NOMO-1 treated with dmso at 0.1 percent for 144 hours (cell line): ENCODE results near the gene SRD5A1.
"Not testable (repeated sequence)": the region's sequence is repeated elsewhere in the genome, so short reads cannot be mapped to it uniquely, and the experiment has no call there.

Experiments used
- DNase-seq: peaks from one replicate; lab custom pipeline; 2025; ENCODE audit not compliant: unreplicated experiment; lab: John Stamatoyannopoulos, UW

The SRD5A1 gene

GRCh38 chr5:6638236-6638635 lies 5.0 kb downstream of the SRD5A1 start:
- peak; percentile 86 for DNase-seq

- DNase-seq = no peak
Observed at GRCh38 chr5:6642655-6643054, 9.4 kb downstream of the SRD5A1 start.

GRCh38 chr5:6644794-6645241 lies 11.6 kb downstream of the SRD5A1 start:
- no peak for DNase-seq

GRCh38 chr5:6645571-6646362 lies 12.5 kb downstream of the SRD5A1 start:
- DNase-seq = peak; percentile 98

GRCh38 chr5:6649186-6649585 lies 15.9 kb downstream of the SRD5A1 start:
- no peak for DNase-seq

GRCh38 chr5:6649681-6650080 lies 16.4 kb downstream of the SRD5A1 start:
- no peak for DNase-seq

- no peak for DNase-seq
Observed at GRCh38 chr5:6652025-6652424, 18.8 kb downstream of the SRD5A1 start.

GRCh38 chr5:6655432-6655831 lies 22.2 kb downstream of the SRD5A1 start:
- DNase-seq = no peak

- no peak for DNase-seq
Observed at GRCh38 chr5:6656680-6657079, 23.4 kb downstream of the SRD5A1 start.

GRCh38 chr5:6659941-6660684 lies 26.9 kb downstream of the SRD5A1 start:
- DNase-seq = no peak

GRCh38 chr5:6660688-6661087 lies 27.4 kb downstream of the SRD5A1 start:
- DNase-seq = no peak

GRCh38 chr5:6666762-6667161 lies 33.5 kb downstream of the SRD5A1 start:
- no peak for DNase-seq

GRCh38 chr5:6667648-6668047 lies 34.4 kb downstream of the SRD5A1 start:
- DNase-seq = no peak

- not testable (repeated sequence) for DNase-seq
Observed at GRCh38 chr5:6668717-6669116, 35.5 kb downstream of the SRD5A1 start.

GRCh38 chr5:6673031-6673430 lies 39.8 kb downstream of the SRD5A1 start:
- no peak for DNase-seq

- no peak for DNase-seq
Observed at GRCh38 chr5:6673963-6674362, 40.7 kb downstream of the SRD5A1 start.

- no peak for DNase-seq
Observed at GRCh38 chr5:6674421-6674820, 41.2 kb downstream of the SRD5A1 start.

GRCh38 chr5:6674886-6675285 lies 41.6 kb downstream of the SRD5A1 start:
- no peak for DNase-seq

- DNase-seq = no peak
Observed at GRCh38 chr5:6675784-6676491, 42.7 kb downstream of the SRD5A1 start.

- no peak for DNase-seq
Observed at GRCh38 chr5:6676702-6677101, 43.5 kb downstream of the SRD5A1 start.

- no peak for DNase-seq
Observed at GRCh38 chr5:6678385-6678784, 45.1 kb downstream of the SRD5A1 start.

GRCh38 chr5:6680922-6681321 lies 47.7 kb downstream of the SRD5A1 start:
- no peak for DNase-seq
